Uterus (tissue), 2 donors: ENCODE data around the gene KCNQ5.

ENCODE experiments used
- POLR2A ChIP-seq, 2 donors: fragments of 450-650 bp; IDR thresholded peaks; one replicate each; pipeline ENCODE4 v1.6.1; 2016; ENCODE audit warnings: antibody characterized with exemption in 2 of 2, mild to moderate bottlenecking in 1 of 2, moderate library complexity in 1 of 2
- TF ChIP-seq, protein P1 (sequence below), 4 experiments: fragments of 200-600 bp in 2 of 4; fragments of 450-650 bp in 2 of 4; sonication (generic) in 2 of 4; IDR thresholded peaks; one replicate each; pipeline ENCODE4 v1.5.1; 2016 to 2019; ENCODE audit warnings: antibody characterized with exemption in 4 of 4, mild to moderate bottlenecking in 2 of 4, moderate library complexity in 1 of 4

DNA sequence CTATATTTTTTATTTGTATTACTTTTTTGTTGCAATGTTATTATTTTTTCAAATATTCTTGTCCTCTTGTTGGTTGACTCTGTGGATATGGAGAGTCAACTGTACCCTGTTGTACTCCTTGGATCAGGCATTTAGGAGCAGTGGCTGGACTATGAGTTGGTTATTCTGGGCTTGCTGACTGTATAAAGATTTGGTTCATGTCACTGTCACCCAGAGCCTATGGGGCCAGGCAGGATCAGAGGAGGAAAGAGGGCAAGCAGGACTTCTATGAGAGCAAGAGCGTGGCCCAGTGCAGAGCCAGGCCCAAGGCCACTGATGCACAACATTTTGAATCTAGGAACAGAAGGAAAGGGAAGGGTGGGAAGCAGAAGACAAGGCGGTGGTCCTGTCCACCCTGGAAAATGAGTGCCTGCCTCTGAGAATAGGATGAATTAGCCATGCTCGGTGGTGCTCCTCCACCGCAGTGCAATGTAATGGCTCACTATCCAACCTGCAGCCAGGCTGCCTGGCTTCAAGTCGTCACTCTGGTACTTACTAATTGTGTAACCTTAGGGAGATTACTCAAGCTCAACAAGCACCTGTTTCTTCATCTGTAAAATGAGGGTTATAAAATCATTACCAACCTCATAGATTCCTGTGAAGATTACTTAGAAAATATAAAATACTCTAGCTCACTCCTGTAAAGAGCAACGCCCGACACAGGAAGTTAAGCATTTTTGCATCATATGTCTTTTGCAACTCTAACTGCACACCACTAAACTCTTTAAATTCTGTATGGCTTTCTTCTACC is 192.1 kb downstream of the KCNQ5 start:
- no peak for TF ChIP-seq POLR2A (IDR thresholded peaks at IDR 0.05)
- TF ChIP-seq, protein P1, sequence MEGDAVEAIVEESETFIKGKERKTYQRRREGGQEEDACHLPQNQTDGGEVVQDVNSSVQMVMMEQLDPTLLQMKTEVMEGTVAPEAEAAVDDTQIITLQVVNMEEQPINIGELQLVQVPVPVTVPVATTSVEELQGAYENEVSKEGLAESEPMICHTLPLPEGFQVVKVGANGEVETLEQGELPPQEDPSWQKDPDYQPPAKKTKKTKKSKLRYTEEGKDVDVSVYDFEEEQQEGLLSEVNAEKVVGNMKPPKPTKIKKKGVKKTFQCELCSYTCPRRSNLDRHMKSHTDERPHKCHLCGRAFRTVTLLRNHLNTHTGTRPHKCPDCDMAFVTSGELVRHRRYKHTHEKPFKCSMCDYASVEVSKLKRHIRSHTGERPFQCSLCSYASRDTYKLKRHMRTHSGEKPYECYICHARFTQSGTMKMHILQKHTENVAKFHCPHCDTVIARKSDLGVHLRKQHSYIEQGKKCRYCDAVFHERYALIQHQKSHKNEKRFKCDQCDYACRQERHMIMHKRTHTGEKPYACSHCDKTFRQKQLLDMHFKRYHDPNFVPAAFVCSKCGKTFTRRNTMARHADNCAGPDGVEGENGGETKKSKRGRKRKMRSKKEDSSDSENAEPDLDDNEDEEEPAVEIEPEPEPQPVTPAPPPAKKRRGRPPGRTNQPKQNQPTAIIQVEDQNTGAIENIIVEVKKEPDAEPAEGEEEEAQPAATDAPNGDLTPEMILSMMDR (IDR thresholded peaks at IDR 0.05), result no peak
